T-helper 2 cell (primary cell): ENCODE measurements around the gene SGMS2.

Source experiments
- DNase-seq, 5 experiments: peaks; one replicate each; pipeline versions ENCODE4 v3.0.0 to v3.0.0-alpha.2; 2012 to 2022

Gene SGMS2

DNA sequence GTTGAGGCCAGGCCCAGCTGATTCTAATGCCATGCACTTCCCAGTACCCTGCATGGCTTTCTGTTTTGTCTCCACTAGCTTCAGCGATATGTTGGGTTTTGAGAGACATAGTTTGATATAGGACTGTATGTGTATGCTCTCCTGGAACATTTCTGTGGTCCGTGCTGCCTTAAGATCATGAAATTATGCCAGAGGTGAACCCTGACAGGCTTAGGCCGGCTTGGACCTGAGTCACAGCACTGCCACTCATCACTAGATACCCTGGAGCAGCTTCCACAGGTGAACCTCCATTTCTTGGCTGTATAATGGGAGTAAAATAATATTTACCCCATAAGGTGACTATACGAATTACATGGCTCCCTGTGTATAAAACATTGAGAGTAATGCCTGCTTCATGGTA is 6.4 kb downstream of the SGMS2 start:
- no peak for DNase-seq

DNA sequence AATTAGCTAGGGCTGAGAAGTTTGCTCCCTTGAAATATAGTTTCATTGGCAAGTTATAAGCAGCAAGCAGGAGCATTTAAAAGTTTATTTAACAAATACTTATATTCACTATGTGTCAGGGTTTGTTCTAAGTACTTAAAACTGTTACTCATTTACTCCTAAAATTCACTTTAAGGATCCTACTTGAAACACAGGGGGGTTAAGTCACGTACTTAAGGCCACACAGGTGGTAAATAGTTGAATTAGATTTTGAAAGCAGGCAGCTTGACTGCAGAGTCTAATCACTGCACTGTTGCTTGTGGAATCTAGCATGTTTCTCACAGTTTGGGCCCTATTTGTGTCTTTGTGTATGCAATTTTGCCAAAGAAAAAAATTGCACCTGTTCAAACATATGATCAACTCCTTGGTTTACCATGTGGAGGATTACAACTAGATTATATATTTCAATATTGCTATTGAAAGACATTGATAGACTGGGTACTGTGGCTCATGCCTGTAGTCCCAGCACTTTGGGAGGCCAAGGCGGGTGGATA is 7.6 kb downstream of the SGMS2 start:
- DNase-seq = no peak

DNA sequence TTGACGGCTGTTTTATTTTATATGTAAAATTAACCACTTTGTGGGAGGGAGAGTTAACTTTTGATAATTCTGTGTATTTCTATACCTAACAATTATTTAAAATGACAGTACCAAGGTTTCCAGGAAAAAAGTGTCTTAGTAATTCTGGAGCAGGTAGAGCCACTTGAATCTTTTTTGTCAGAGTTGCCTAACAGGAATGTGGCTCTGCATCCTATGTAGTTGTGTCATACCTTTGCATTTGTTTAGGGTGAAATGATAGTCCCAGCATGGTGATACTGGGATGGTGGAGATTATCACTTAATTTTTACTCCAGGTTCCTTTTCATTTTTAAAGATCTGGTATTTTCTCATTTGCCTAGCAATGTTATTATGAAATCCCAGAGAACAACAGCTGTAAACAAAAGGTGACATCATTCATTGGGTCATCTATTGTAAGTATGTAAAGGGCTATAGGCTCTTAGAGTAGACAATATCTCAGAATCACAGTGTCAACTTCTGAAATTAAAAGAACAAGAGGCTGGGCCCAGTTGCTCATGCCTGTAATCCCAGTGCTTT is 9.6 kb downstream of the SGMS2 start:
- no peak for DNase-seq

DNA sequence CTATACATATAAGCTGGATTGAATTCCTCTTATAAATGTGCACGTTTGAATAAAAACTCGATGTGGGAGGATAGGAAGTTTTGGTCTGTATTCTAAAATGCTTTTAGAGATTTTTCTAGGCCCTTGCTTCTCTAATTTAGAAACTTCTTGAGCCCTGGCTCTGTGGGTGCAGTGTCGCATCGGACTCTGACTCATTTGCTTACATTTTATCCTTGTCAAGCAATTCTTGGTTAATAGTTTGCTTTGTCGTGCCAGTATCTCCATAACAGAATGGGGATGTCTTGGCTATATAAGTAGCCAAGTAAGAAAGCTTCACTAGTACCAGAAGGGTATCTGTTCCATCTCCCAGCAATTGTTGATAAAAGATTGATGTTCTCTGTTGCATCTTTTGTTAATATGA is 10.7 kb downstream of the SGMS2 start:
- no peak for DNase-seq

DNA sequence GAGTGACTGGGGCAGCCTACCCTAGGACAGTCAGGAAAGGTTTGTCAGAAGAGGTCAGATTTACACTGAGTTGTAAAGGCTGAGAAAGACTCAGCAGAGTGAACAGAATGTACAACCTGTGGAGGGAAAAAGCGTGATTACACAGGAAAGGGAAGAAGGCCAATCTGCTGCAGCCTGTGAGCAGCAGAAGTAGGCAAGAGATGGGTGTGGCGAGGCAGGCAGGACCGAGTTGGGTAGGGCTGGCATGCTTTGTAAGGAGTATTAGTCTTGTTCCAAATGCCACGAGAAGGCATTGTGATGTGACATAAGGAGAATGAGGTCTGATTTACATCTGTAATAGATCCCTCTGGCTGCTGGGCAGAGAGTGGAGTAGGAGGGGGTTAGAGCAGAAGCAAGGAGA is 12.6 kb downstream of the SGMS2 start:
- DNase-seq = no peak

DNA sequence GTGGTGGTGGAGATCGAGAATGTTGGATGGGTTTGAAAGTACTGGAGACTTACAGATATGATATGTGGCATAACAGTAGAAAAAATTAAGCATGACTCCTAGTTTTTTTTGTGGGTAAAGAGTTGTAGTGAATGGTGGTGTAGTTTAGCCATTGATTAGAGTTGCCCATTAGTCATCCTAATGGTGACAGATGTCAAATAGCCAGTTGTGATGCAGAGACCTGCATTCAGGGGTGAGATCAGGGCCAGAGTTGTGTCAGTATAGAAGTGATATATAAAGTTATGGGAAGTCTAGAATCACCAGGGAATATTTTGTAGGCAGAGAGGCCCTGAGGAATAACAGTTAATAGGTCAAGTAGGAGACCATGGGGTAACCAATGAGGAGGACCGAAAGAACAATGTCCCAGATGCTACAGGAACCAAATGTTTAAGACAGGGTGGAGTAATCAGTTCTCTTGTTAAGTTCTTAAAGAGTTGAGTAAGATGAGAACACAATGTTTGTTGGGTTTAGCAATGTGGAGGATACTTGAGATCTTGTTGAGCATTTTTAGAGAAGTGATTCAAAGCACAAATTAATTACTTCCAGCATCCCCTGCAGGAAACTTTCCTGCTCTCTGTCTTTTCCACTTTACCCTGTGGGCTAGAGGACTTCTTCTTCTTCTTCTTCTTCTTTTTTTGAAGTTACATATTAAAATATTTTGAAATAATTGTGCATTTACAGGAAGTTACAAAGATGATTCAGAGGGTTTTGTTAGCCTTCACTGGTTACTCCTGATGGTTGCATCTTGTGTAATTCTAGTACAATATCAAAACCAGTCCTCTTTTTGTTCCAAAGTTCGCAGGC is 13.3 kb downstream of the SGMS2 start:
- no peak for DNase-seq

DNA sequence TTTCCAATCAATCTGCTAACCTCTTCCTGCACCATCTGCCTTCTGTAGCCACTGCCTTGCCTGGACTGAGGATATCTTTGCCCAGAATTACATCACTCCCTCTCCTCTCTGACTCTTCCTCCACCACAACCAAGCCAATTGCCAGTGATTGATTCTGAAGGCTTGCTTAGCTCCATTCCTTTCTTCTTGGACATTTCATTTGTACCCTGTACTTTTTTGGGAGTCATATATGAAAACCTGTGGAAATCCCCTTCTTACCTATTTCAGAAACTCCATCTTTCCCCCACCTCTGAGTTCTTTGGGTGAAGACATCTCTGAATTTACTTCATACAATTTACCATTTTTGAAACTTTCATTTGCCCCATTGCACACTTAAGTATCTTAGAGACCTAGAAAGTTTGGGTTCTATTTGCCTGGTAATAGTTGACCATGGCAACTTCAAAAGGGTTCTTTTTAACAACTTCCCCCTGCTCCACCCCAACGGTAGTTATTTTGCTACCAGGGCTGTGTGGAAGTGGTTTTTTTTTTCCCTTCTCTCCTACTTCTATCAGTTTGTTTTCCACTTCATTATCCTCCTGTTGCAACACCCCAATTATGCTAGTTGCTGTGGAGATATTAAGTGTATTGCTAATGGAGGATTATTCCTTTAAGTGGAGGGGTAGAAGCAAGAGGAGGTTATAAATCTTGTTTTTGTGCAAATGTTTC is 14.3 kb downstream of the SGMS2 start:
- no peak for DNase-seq

DNA sequence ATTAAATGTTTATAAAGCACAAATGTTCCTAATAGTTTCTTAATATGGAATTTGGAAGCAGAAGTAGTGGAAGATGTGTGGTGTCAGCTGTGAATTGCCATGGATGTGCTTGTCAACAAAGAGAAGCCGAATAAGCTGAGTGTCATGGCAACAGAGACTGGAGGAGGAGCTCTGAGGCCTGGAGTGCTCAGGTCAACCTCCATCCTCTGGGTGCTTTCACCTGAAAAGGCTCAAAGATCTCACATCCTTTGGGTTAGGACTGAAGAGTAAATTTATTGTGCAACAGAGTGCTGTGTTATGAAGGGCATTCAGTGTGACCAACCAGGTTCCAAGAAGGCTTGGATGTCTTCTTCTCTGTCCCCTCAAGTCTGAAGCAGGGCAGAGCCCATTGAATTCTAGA is 18.7 kb downstream of the SGMS2 start:
- no peak for DNase-seq

DNA sequence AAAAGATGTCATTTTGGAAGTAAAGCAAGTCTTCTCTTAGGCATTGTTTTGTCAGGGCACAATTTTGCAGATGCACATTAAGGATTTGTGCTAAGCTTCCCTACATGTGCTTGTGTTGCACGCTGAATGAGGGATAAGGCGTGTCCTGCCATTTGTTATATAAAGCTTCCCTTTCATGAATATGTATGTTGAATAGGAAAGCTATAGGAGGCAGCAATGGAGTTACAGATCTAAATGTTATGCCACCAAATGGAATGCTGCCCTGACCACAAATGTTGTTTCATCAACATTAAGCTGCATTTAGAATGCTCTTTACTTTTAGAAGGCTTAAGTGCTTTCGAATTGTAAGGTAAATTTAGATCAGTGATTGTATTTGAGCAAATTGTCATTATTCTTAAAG is 20.9 kb downstream of the SGMS2 start:
- DNase-seq = no peak

DNA sequence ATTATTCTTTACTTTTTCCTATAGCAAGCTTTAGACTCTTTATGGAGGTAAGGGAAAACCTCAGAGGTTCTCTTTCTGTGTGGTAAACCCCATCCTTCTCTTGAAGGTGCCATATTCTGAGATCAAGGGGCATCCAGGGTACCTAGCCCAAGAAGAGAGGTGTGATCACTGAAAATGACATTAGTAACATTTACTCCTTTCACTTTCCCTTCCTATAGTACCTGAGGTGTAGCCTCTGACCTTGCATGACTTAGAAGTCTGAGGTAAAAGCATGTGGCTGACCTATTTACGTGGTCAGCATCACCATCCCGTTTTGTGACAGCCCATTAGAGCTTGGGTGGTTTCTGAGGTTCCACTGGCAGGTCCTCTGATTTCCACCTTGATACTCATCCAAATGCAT is 25.7 kb downstream of the SGMS2 start:
- no peak for DNase-seq

DNA sequence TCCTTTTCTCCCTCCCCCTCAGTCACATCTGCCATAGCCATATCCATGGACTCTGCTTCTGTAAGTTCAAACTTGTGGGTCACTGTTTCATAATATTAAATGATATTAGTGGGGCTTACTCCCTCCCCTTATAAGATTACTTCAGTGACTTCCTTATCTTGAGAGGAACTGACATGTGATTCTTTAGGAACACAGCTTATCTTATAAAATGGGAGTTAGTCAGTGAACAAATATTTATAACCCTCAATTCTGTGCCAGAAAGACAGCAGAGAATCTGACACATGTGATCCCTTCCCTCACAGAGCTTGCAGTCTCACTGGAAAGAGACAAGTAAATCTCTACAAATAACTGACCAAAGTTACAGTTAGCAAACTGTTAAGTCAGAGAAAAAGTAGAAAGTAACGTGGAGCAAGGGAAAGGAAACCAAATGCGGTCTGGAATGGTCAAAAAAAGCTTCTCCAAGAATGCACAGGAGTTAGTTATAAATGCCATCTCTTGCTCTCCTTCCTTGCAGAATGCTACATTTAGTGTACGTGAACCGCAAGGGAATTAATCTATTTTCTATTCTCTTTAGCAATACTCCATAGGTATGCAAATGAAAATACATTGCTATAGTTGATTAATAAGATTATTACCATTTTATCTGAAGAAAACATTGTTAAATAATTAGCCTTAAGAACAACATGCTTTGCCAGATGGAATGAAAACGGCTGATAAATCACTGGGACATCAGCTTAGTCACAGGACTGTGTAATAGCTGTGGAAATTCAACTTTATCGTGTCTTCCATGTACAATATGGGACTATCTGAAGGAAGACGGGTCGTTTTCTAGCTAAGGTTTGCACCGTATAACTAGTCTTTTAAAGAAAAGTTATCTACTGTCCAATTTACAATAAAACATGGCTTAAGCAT is 29.0 kb downstream of the SGMS2 start:
- DNase-seq = no peak

DNA sequence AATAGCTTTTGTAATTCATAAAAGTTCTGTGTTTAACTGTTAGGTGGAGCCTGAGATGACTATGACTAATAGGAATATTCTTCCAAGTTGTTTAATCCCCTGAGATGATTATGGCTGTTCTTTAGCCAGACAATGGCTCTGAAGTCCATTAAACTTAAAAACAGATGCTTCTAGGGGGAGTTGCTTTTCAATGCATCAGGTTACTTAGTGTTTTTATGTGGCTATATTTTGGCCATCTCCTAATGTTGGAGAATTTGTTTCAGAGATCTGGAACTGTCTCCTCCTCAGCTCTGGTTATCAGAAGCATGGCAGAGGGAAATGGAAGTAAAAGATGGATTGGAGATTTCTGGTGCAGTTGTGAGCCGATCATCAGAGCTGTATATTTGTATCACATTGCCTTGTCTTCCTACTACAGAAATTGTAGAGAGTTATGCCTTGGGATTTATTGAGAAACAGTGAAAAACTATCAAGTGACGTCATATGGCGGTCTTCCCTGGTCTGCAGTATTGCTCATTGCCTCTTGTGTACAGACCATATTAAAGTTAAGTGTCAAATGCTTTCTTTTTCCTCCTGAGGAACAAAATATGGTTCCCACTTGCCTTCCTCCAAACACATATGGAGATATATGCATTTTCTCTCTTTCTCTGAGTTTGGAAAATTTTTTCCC is 29.8 kb downstream of the SGMS2 start:
- no peak for DNase-seq

DNA sequence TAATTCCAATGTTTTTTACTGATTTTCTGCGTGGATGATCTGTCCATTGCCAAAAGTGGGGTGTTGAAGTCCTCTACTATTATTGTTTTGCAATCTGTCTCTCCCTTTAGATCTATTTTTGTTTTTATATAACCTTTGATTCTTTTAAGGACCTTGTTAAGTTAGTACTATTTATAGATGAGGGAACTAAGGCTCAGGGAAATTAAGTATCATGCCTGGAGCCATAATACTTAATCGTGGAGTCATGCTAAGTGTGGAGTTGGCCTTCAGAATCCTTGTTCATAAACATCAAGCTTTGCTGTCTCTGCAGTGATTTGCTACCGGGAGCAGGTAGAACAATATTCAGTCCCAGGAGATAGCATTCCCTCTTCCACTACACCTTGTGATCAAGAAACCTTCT is 31.0 kb downstream of the SGMS2 start:
- DNase-seq = no peak

DNA sequence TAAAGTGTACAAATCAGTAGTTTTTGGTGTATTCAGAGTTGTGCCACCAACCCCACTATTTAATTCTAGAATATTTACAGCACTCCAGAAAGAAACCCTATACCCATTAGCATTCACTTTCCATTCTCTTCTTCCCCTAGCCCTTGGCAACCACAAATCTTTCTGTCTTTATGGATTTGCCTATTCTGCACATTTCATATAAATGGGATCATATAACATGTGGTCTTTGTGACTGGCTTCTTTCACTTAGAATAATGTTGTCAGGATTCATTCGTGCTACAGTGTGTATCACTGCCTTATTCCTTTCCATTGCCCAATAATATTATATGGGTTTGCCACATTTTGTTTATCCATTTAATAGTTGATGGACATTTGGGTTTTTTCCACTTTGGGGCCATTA is 32.2 kb downstream of the SGMS2 start:
- no peak for DNase-seq

DNA sequence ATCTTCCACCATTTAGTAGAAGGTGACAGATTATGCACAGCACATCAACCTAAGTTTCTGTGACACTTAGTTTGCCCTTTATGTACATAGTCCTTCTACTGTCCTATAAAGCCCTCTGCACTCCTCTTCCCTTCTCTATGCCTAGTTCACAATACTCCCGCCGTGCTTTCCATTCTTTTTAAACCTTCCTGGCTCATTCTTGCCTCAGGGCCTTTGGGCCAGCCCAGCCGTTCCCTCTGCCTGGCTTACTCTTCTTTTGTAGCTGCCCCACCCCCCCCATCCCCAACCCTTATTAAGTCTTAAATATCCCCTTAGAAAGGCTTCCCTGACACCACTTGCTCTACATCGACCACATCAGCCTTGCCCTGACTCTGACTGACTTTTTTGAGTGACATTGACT is 33.0 kb downstream of the SGMS2 start:
- DNase-seq = no peak

DNA sequence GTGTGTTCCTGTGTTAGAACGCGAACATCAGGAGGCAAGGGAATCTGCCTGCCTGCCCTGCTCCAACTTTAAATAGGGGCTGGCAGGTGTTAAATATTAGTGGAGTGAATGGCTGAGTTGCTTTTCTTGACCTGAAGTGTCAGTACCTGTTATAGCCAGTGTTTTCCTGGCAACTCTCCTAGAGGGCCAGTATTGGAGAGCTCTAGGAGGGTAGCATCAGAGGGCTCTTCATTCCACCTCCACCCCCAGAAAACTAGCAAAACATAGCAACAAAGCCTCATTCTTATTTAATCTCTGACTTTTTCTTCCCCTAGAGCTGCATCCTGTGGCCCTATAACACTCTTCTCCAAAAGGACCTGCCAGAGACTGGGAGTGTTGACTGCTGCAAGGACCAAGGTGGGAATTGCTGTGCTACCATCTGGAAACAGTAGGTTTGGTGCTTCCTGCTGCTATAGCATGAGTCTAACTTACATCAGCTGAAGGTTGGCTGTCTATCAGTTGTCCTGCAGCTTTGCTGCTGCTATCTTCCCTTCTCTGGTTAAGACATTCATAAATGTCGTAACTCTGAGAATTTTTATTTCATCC is 33.5 kb downstream of the SGMS2 start:
- DNase-seq = no peak

DNA sequence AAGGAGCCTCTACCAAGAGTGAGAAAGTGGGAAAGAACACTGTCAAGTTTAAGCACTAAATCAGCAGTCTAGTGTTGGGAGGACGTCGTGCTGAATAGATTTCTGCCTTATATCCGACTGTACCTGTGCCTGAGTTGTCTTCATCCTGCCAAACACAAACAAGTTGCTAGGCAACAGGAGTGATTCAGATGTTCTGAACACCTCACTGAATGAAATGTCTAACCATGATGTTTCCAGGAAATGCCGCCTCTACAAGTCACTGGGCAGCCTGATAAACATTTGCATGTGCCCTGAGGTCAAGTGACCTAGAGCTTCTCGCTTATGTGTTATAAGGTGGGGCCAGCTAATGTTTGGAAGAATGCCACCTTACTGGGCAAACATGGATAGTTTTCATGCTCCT is 37.9 kb downstream of the SGMS2 start:
- peak in 1 of 5 experiments; percentile 10 for DNase-seq

DNA sequence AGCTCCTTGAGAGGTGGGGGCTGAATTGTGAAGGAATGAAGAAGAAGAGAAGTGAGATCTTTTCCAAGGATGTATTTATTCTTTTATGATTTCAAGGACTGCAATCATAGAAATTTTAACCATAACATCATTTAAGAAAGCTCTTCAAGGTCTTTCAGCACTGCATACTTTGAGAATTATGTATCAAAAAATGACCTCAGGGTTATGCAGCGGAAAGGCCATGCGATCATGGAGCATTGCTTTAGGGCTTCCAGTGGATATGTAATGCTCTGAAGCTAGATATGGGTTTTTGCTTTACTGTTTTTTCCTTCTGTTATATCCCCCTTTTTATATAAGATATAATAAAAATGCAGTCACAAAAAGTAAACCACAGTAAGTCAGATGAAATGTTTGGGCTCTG is 38.7 kb downstream of the SGMS2 start:
- DNase-seq = no peak

DNA sequence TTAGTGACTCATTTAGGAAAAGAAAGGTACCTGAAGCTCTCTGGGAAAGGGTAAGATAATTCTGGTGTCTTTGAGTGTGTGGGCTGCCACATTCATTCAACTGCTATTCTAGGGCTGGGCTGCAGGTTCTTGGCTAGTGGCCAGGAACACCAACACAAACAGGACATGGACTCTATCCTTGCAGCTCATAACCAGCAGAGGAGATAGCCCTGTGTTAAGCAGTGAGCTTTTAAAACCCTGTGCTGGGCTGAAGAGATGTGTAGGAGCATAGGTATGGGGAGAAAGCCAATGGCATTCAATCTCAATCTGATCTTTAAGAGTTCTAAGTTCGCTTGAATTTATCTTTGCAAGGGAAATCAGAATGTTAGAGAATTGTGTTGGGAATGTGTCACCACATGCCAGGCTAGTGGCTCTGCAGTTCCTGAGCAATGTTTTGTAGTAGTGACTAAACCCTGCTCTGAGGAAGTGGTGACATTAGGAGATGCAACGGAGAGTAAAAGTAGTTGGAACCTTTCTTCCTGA is 39.2 kb downstream of the SGMS2 start:
- DNase-seq = no peak

DNA sequence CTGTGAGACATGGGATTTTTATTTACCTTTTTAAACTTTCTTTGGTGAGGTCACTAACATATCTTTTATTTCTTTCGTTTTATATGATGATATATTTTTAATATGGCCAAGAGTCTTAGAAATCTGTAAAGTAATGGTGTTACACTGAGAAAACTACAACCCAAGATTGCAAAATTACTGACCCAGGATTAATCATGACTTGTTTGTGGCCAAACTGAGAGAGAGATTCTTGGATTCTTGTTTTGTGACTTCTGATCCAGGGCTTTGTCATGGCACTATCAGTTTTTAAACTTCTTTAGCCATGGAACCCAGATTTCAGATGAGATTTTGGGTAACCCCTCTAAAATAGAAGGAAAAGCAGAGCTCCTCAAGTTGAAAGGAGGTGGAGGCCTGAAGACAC is 42.0 kb downstream of the SGMS2 start:
- no peak for DNase-seq

DNA sequence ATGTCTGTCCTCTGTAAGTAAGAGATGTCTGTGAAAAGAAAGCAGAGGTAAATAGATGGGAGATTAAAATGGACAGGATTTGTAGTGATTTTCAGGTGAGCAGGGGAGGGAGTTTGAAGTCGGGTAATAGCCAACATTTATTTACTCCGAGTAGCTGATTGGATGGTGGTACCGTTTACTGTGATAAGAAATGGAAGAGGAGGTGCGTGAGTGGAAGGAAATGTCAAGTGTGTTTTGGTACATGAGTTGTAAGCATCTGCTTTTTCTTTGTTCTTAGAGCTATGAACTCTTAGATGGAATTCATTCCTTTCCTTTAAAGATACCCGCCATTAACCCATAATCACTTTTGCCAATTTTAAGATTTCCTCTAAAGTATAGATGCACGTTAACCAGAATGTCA is 45.5 kb downstream of the SGMS2 start:
- DNase-seq = no peak
